Neural cell (in vitro differentiated cells): ENCODE measurements around the gene ADGRB2.

ENCODE experiments used
- EZH2 ChIP-seq: fragments of 200-600, 300-800 bp; shearing (Covaris generic), sonication (generic); IDR thresholded peaks from 2 replicates; pipeline ENCODE4 v1.6.1; 2014; ENCODE audit warnings: antibody characterized with exemption, low read length, borderline replicate concordance, mild to moderate bottlenecking; ENCODE audit not compliant: insufficient read depth, poor library complexity, severe bottlenecking
- MXI1 ChIP-seq: fragments of 450-650 bp; conservative IDR thresholded peaks from 2 replicates; pipeline ENCODE4 v1.6.1; 2014; ENCODE audit warnings: antibody characterized with exemption, mild to moderate bottlenecking; ENCODE audit not compliant: poor library complexity, severe bottlenecking
- POLR2AphosphoS5 ChIP-seq: IDR thresholded peaks from 2 replicates; pipeline ENCODE4 v1.6.1; 2012
- TF ChIP-seq, protein P1 (sequence below): fragments of 450-650 bp; IDR thresholded peaks from 2 replicates; pipeline ENCODE4 v1.5.1; 2014; ENCODE audit warnings: antibody characterized with exemption, mild to moderate bottlenecking, moderate library complexity; ENCODE audit not compliant: poor library complexity, severe bottlenecking

DNA sequence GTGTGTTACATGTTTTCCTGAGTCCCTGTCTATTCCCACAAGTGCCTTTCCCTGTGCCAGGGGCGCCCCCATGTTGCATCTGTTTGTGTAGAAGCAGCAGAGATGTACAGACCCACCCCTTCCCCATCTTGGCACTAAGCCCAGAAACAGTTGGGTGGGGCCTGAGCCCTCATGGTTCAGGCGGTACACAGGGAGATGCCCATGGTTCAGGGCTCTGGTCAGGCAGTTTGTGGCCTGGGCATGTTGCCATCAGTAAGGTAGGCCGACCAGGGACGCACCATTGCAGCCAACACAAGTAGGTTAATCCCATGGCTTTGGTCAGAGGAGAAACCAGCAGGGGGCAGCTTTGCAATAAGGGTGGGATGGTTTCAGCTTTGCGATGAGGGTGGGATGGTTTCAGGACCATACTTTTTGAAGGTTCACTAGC lies 914 bp upstream of the ADGRB2 start:
- TF ChIP-seq MXI1 (no peak), EZH2 (no peak), POLR2AphosphoS5 (no peak)
- TF ChIP-seq, protein P1, sequence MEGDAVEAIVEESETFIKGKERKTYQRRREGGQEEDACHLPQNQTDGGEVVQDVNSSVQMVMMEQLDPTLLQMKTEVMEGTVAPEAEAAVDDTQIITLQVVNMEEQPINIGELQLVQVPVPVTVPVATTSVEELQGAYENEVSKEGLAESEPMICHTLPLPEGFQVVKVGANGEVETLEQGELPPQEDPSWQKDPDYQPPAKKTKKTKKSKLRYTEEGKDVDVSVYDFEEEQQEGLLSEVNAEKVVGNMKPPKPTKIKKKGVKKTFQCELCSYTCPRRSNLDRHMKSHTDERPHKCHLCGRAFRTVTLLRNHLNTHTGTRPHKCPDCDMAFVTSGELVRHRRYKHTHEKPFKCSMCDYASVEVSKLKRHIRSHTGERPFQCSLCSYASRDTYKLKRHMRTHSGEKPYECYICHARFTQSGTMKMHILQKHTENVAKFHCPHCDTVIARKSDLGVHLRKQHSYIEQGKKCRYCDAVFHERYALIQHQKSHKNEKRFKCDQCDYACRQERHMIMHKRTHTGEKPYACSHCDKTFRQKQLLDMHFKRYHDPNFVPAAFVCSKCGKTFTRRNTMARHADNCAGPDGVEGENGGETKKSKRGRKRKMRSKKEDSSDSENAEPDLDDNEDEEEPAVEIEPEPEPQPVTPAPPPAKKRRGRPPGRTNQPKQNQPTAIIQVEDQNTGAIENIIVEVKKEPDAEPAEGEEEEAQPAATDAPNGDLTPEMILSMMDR, result peak; percentile 40
